Measurements from ENCODE around the gene TFCP2L1.

DNA sequence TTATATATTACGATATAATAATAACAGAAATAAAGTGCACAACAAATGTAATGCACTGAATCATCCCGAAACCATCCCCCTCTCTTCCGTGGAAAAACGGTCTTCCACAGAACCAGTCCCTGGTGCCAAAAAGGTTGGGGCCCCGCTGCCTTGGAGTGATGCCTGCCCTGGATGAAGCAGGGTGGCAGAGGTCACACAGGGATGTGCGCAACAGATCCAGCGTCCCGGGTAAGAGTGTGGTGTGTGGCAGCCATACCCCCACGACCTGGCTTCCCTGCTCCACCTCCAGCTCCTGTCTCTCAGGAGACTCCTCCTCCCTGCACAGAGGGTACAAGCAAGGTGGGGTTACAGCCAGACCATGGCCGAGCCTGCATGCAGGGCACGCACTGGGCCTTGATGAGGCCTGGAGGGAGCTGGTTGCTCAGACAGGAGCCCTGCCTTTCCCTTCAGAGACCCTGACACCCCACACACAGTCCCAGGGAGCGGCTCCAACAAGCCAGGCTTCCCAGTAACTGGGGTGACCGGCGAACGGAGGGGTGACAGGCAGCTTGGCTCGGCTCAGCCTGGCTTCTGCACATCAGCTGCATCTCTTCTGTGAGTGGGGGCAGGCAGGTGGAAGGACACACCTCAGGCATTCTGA, 41.1 kb downstream of the TFCP2L1 start:
- no peak for TF ChIP-seq POLR2AphosphoS5 (IDR thresholded peaks at IDR 0.05; ENCODE audit: borderline replicate concordance, low read depth, low read length)
- TF ChIP-seq EZH2 (IDR thresholded peaks at IDR 0.05): no peak

Measured in SK-N-MC (cell line).